Activated naive CD4-positive, alpha-beta T cell treated with Interleukin-2 at 50 U/mL for 16 hours (primary cell): ENCODE measurements around the gene TYMP.
"Not testable (repeated sequence)": the region's sequence is repeated elsewhere in the genome, so short reads cannot be mapped to it uniquely, and the experiment has no call there.

Experiments
- DNase-seq: peaks from one replicate; pipeline ENCODE4 v3.0.0-alpha.2; 2020

TYMP gene

GRCh38 chr22:50523806-50524675, 5.8 kb downstream of the TYMP start:
- no peak for DNase-seq

- DNase-seq = no peak
Observed at GRCh38 chr22:50523458-50523805, 6.4 kb downstream of the TYMP start.

- no peak for DNase-seq
Observed at GRCh38 chr22:50522806-50523438, 6.9 kb downstream of the TYMP start.

GRCh38 chr22:50522208-50522805, 7.5 kb downstream of the TYMP start:
- DNase-seq = no peak

GRCh38 chr22:50521710-50522109, 8.1 kb downstream of the TYMP start:
- no peak for DNase-seq

GRCh38 chr22:50520826-50521453, 8.9 kb downstream of the TYMP start:
- DNase-seq = no peak

GRCh38 chr22:50520184-50520583, 9.6 kb downstream of the TYMP start:
- not testable (repeated sequence) for DNase-seq

GRCh38 chr22:50519151-50519550, 10.7 kb downstream of the TYMP start:
- no peak for DNase-seq

- no peak for DNase-seq
Observed at GRCh38 chr22:50518606-50519005, 11.2 kb downstream of the TYMP start.

- DNase-seq = no peak
Observed at GRCh38 chr22:50517495-50518260, 12.1 kb downstream of the TYMP start.

GRCh38 chr22:50516891-50517290, 12.9 kb downstream of the TYMP start:
- DNase-seq = no peak

GRCh38 chr22:50516068-50516467, 13.7 kb downstream of the TYMP start:
- no peak for DNase-seq

GRCh38 chr22:50513175-50513574, 16.6 kb downstream of the TYMP start:
- DNase-seq = no peak

- no peak for DNase-seq
Observed at GRCh38 chr22:50508897-50509296, 20.9 kb downstream of the TYMP start.

- peak; percentile 99 for DNase-seq
Observed at GRCh38 chr22:50507991-50508884, 21.6 kb downstream of the TYMP start, which contains the start of gene NCAPH2. NCAPH2 (plus strand) TSS chr22:50508224; CDS start chr22:50508338, 114 bp downstream.

GRCh38 chr22:50507421-50507990, 22.3 kb downstream of the TYMP start, which contains the start of gene LMF2:
LMF2 (minus strand) TSS chr22:50507702; CDS start chr22:50507675, 27 bp downstream.
- peak; percentile 93 for DNase-seq

- no peak for DNase-seq
Observed at GRCh38 chr22:50506611-50507420, 23.0 kb downstream of the TYMP start.

- no peak for DNase-seq
Observed at GRCh38 chr22:50505776-50506610, 23.8 kb downstream of the TYMP start.

GRCh38 chr22:50505276-50505775, 24.5 kb downstream of the TYMP start:
- DNase-seq = no peak
